C4-2B (cell line): ENCODE data around the gene FHIP2A.

Experiments used
- CTCF ChIP-seq: fragments of 450-650 bp; conservative IDR thresholded peaks from 2 replicates; pipeline ENCODE4 v1.5.1; 2017; ENCODE audit warnings: mild to moderate bottlenecking
- ZFX ChIP-seq: fragments of 450-650 bp; IDR thresholded peaks from 2 replicates; pipeline ENCODE4 v1.6.1; 2017

- TF ChIP-seq CTCF, result no peak
- TF ChIP-seq ZFX, result no peak
These were observed 980 bp downstream of the FHIP2A start for GRCh38 chr10:114822444-114823076.
